Transverse colon (tissue), 4 donors: ENCODE data around the gene METTL9.

ENCODE experiments used
- EP300 ChIP-seq: sonication (generic); formaldehyde crosslinking; IDR thresholded peaks from one replicate; pipeline ENCODE4 v1.6.1; 2017; ENCODE audit warnings: antibody characterized with exemption, low read depth
- POLR2A ChIP-seq: fragments of 450-650 bp; IDR thresholded peaks from one replicate; pipeline ENCODE4 v1.6.1; 2016; ENCODE audit warnings: antibody characterized with exemption, mild to moderate bottlenecking, moderate library complexity
- POLR2AphosphoS5 ChIP-seq, 3 donors: sonication (generic); formaldehyde crosslinking; IDR thresholded peaks; one replicate each; pipeline ENCODE4 v1.6.1; 2016; ENCODE audit warnings: antibody characterized with exemption in 3 of 3
- TF ChIP-seq, protein P1 (sequence below), 5 experiments: fragments of 200-600 bp in 3 of 5; fragments of 450-650 bp in 2 of 5; sonication (generic) in 3 of 5; IDR thresholded peaks; 1 replicate in 2 of 5; 2 replicates in 3 of 5; pipeline ENCODE4 v1.5.1; 2016 to 2017; ENCODE audit warnings: antibody characterized with exemption in 5 of 5, inconsistent platforms in 3 of 5, mild to moderate bottlenecking in 2 of 5, moderate library complexity in 1 of 5

GRCh38 chr16:21619765-21620425 lies 20.5 kb downstream of the METTL9 start:
- TF ChIP-seq, protein P1, sequence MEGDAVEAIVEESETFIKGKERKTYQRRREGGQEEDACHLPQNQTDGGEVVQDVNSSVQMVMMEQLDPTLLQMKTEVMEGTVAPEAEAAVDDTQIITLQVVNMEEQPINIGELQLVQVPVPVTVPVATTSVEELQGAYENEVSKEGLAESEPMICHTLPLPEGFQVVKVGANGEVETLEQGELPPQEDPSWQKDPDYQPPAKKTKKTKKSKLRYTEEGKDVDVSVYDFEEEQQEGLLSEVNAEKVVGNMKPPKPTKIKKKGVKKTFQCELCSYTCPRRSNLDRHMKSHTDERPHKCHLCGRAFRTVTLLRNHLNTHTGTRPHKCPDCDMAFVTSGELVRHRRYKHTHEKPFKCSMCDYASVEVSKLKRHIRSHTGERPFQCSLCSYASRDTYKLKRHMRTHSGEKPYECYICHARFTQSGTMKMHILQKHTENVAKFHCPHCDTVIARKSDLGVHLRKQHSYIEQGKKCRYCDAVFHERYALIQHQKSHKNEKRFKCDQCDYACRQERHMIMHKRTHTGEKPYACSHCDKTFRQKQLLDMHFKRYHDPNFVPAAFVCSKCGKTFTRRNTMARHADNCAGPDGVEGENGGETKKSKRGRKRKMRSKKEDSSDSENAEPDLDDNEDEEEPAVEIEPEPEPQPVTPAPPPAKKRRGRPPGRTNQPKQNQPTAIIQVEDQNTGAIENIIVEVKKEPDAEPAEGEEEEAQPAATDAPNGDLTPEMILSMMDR (IDR thresholded peaks at IDR 0.05): no peak
- no peak for TF ChIP-seq POLR2AphosphoS5 (IDR thresholded peaks at IDR 0.05)
- no peak for TF ChIP-seq EP300
- no peak for TF ChIP-seq POLR2A
